DOHH2 (cell line): ENCODE measurements around the gene SLC13A2.
"Not testable (repeated sequence)": the region's sequence is repeated elsewhere in the genome, so short reads cannot be mapped to it uniquely, and the experiment has no call there.

Experiments
- EZH2phosphoT487 ChIP-seq: fragments of 200-600 bp; sonication (generic); IDR thresholded peaks from 2 replicates; pipeline ENCODE4 v1.6.1; 2017; ENCODE audit warnings: borderline replicate concordance, mild to moderate bottlenecking, antibody characterized with exemption, low read length, moderate library complexity, mixed read lengths
- TF ChIP-seq, protein P1 (sequence below): fragments of 200-600 bp; sonication (generic); IDR thresholded peaks from one replicate; pipeline ENCODE4 v1.5.1; 2014; ENCODE audit warnings: antibody characterized with exemption, mild to moderate bottlenecking, low read depth, low read length; ENCODE audit not compliant: poor library complexity, severe bottlenecking

DNA sequence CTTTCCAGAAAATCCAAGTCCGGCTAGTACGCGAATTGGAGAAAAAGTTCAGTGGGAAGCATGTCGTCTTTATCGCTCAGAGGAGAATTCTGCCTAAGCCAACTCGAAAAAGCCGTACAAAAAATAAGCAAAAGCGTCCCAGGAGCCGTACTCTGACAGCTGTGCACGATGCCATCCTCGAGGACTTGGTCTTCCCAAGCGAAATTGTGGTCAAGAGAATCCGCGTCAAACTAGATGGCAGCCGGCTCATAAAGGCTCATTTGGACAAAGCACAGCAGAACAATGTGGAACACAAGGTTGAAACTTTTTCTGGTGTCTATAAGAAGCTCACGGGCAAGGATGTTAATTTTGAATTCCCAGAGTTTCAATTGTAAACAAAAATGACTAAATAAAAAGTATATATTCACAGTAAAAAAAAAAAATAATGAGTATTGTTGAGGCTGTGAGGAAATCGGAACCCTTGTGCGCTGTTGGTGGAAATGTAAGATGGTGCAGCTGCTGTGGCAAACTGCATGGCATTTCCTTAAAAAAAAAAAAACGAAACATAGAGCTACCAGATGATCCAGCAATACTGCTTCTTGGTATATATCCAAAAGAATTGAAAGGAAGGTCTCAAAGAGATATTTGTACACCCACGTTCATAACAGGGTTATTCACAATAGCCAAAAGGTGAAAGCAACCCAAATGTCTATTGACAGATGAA lies 5.3 kb upstream of the SLC13A2 start:
- TF ChIP-seq, protein P1, sequence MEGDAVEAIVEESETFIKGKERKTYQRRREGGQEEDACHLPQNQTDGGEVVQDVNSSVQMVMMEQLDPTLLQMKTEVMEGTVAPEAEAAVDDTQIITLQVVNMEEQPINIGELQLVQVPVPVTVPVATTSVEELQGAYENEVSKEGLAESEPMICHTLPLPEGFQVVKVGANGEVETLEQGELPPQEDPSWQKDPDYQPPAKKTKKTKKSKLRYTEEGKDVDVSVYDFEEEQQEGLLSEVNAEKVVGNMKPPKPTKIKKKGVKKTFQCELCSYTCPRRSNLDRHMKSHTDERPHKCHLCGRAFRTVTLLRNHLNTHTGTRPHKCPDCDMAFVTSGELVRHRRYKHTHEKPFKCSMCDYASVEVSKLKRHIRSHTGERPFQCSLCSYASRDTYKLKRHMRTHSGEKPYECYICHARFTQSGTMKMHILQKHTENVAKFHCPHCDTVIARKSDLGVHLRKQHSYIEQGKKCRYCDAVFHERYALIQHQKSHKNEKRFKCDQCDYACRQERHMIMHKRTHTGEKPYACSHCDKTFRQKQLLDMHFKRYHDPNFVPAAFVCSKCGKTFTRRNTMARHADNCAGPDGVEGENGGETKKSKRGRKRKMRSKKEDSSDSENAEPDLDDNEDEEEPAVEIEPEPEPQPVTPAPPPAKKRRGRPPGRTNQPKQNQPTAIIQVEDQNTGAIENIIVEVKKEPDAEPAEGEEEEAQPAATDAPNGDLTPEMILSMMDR: not testable (repeated sequence)
- not testable (repeated sequence) for TF ChIP-seq EZH2phosphoT487
